Lower lobe of right lung (tissue), 2 donors: ENCODE results near the gene ARHGAP11A. TPM values are rescaled to one million over a fixed set of nuclear protein-coding genes. Genes with fewer than 3 reads are reported as not detected.

Experiments
- ATAC-seq, 2 donors: fragments of 200-7000 bp; cut with Tn5 transposase; one replicate each; pipeline ENCODE4 v1.9.1; 2020 to 2022; ENCODE audit warnings: mild to moderate bottlenecking in 2 of 2, moderate library complexity in 2 of 2
- DNase-seq: peaks from one replicate; pipeline ENCODE4 v3.0.0-alpha.2; 2020
- H3K27ac ChIP-seq: fragments of 200-600 bp; one replicate; pipeline ENCODE4 v1.8.0; 2022
- H3K27me3 ChIP-seq: fragments of 200-600 bp; one replicate; pipeline ENCODE4 v1.8.0; 2022; ENCODE audit warnings: low read depth
- H3K36me3 ChIP-seq: fragments of 200-600 bp; one replicate; pipeline ENCODE4 v1.8.0; 2022; ENCODE audit warnings: mild to moderate bottlenecking
- H3K4me1 ChIP-seq: fragments of 200-600 bp; one replicate; pipeline ENCODE4 v1.8.0; 2022
- H3K4me3 ChIP-seq: fragments of 200-600 bp; one replicate; pipeline ENCODE4 v1.8.0; 2022; ENCODE audit warnings: mild to moderate bottlenecking
- H3K9me3 ChIP-seq: fragments of 200-600 bp; one replicate; pipeline ENCODE4 v1.8.0; 2022
- intact Hi-C: fragments of 100-400 bp; cut with DNase I; formaldehyde crosslinking; loops from one replicate; pipeline ENCODE4 v1.11.0; 2022
- total RNA-seq: library from RNA; stranded (reverse); fragmentation: NEBNext Ultra II Directional; extraction: Animal tissue kit (Norgen Biotek cat#: 25700); gene quantifications from one replicate; pipeline ENCODE4 v1.2.1, GENCODE V29; 2021
- TF ChIP-seq, protein P1 (sequence below): fragments of 200-600 bp; IDR thresholded peaks from one replicate; pipeline ENCODE4 v1.8.0; 2022; ENCODE audit warnings: antibody characterized with exemption, mild to moderate bottlenecking
- donor health status: DM: no; HTN: yes; CAD: no; lungs with severe emphysema.

ARHGAP11A gene
- total RNA-seq, 1 donor from 2014 or later, result 4.9 TPM

DNA sequence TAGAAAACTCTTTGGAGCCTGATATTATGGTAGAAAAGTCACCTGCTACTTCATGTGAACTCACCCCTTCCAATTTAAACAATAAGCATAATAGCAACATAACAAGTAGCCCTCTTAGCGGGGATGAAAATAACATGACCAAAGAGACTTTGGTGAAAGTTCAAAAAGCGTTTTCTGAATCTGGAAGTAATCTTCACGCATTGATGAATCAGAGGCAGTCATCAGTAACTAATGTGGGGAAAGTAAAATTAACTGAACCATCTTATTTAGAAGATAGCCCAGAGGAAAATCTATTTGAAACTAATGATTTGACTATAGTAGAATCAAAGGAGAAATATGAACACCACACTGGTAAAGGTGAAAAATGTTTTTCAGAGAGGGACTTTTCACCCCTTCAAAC is 21.1 kb downstream of the ARHGAP11A start:
- Histone ChIP-seq H3K27me3 (no peaks in the 10 kb centered on the region), H3K4me3 (no peak overlapping the region), H3K9me3 (no peaks in the 10 kb centered on the region), H3K36me3 (no peaks in the 10 kb centered on the region), H3K27ac (no peak overlapping the region), H3K4me1 (no peaks in the 10 kb centered on the region)
- DNase-seq (no peak), ATAC-seq (no peak)
- TF ChIP-seq, protein P1, sequence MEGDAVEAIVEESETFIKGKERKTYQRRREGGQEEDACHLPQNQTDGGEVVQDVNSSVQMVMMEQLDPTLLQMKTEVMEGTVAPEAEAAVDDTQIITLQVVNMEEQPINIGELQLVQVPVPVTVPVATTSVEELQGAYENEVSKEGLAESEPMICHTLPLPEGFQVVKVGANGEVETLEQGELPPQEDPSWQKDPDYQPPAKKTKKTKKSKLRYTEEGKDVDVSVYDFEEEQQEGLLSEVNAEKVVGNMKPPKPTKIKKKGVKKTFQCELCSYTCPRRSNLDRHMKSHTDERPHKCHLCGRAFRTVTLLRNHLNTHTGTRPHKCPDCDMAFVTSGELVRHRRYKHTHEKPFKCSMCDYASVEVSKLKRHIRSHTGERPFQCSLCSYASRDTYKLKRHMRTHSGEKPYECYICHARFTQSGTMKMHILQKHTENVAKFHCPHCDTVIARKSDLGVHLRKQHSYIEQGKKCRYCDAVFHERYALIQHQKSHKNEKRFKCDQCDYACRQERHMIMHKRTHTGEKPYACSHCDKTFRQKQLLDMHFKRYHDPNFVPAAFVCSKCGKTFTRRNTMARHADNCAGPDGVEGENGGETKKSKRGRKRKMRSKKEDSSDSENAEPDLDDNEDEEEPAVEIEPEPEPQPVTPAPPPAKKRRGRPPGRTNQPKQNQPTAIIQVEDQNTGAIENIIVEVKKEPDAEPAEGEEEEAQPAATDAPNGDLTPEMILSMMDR, result no peak
- intact Hi-C loops, result no loop called here

- TF ChIP-seq, protein P1, result no peak
- no peaks in the 10 kb centered on the region for H3K4me1 ChIP-seq
- H3K27ac ChIP-seq, result no peak overlapping the region
- H3K4me3 ChIP-seq, result no peak overlapping the region
- no peaks in the 10 kb centered on the region for H3K9me3 ChIP-seq
- ATAC-seq (no peak), DNase-seq (no peak)
- H3K27me3 ChIP-seq, result no peaks in the 10 kb centered on the region
- intact Hi-C loops, result no loop called here
- H3K36me3 ChIP-seq, result no peaks in the 10 kb centered on the region
These were observed 21.7 kb downstream of the ARHGAP11A start for GRCh38 chr15:32636908-32637567.

DNA sequence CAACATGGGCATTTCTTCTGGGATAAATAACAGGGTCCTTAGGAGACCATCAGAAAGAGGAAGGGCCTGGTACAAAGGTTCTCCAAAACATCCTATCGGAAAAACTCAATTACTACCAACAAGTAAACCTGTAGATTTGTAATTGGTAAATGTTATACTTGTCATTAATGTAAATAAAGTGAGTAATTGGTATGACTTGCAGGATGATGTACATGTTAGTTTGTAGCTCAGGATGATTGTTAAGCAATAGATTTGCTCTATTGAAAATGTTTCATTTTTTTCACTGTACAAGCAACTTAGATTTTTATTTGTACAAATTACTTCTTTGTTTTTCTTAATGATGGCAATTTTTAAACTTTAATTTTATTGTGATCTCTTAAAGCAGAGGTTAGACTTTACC is 22.4 kb downstream of the ARHGAP11A start:
- H3K27ac ChIP-seq, result no peak overlapping the region
- no peak overlapping the region for H3K4me3 ChIP-seq
- TF ChIP-seq, protein P1, result no peak
- DNase-seq (no peak), ATAC-seq (no peak)
- no peaks in the 10 kb centered on the region for H3K9me3 ChIP-seq
- intact Hi-C loops, result no loop called here
- no peaks in the 10 kb centered on the region for H3K36me3 ChIP-seq
- H3K27me3 ChIP-seq, result no peaks in the 10 kb centered on the region
- no peaks in the 10 kb centered on the region for H3K4me1 ChIP-seq

- Histone ChIP-seq H3K27ac (no peak within 1 kb of the TSS), H3K27me3 (no peaks in the 10 kb centered on the region), H3K36me3 (no peaks in the 10 kb centered on the region), H3K9me3 (no peaks in the 10 kb centered on the region), H3K4me1 (no peaks in the 10 kb centered on the region), H3K4me3 (no peak within 1 kb of the TSS)
- TF ChIP-seq, protein P1, result no peak
- ATAC-seq (peak; percentile 79 to 81), DNase-seq (no peak)
- intact Hi-C loops, result no loop called here
These were observed 26.3 kb downstream of the ARHGAP11A start, which contains the start of gene SCG5 for GRCh38 chr15:32641517-32642059. Gene SCG5, plus strand, starts transcription at chr15:32641710. Its CDS starts 1,883 bp downstream, at chr15:32643593.

DNA sequence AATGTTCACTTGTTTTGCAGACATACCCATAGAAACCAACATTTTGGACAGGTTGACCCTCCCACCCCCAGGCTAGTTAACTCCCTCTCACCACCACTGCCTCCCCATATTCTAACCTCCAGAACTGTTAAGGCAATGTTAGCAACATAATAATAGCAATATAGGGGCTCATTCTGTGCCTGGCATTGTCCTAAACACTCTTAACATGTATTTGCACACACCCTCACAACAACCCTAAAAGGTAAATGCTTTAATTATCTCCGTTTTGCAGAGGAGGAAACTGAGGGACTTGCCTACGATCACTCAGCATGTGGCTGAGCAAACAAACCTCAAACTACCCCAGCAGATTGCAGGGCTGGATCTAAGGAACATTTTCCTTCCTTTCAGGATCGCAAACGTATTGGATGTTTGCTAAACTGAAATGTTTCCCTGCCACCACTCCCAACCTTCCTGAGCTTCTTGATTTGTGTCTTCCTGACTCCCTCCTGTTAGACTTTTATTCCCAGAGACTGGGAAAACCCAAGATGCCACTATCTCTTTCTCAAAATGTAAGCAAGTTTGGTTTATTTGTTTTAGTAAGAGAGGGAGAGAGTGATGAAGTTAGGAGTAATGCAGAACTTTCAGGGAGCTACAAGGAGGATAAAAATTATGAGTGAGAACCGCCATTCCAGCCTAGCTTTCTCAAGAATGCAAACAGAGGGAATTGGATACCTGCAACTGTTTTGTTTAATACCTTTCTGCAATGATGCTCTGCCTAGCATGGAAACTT is 27.5 kb downstream of the ARHGAP11A start:
- intact Hi-C loops, result no loop called here
- Histone ChIP-seq H3K27me3 (no peaks in the 10 kb centered on the region), H3K9me3 (no peaks in the 10 kb centered on the region), H3K36me3 (no peaks in the 10 kb centered on the region), H3K27ac (no peak overlapping the region), H3K4me1 (no peaks in the 10 kb centered on the region), H3K4me3 (no peak overlapping the region)
- TF ChIP-seq, protein P1, result no peak
- ATAC-seq, result no peak
- no peak for DNase-seq
